ENCODE measurements around the gene ZNF766.

DNA sequence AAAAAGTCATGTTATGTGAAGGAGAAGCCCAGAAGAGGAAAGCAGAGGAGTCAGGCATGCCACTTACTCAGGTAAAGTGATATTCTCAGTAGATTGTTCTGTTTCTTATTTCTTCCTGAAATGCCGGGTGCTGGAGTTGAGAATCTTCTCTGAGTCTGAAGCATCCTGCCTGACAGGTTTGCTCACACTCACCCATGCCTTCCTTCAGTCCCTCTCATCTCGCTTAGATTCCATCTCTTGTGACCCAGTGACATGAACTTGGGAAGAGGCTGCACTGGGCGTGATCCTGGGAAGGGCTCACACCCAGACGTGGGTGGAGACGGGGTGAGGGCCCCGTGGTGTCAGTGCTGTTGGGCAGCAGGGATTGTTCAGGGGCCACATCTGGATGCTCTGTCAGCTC lies 8.1 kb downstream of the ZNF766 start:
- no peak for TF ChIP-seq EZH2phosphoT487 (conservative IDR thresholded peaks at IDR 0.05; ENCODE audit: low read length)
- no peak for TF ChIP-seq CTCF (IDR thresholded peaks at IDR 0.05; ENCODE audit: insufficient read depth, low read length, poor library complexity, severe bottlenecking)
